ENCODE data around the gene LHX5. TPM values are rescaled to one million over a fixed set of nuclear protein-coding genes. Genes with fewer than 3 reads are reported as not detected.

LHX5 gene
- total RNA-seq, 4 donors from 2014 or later, result not detected

DNA sequence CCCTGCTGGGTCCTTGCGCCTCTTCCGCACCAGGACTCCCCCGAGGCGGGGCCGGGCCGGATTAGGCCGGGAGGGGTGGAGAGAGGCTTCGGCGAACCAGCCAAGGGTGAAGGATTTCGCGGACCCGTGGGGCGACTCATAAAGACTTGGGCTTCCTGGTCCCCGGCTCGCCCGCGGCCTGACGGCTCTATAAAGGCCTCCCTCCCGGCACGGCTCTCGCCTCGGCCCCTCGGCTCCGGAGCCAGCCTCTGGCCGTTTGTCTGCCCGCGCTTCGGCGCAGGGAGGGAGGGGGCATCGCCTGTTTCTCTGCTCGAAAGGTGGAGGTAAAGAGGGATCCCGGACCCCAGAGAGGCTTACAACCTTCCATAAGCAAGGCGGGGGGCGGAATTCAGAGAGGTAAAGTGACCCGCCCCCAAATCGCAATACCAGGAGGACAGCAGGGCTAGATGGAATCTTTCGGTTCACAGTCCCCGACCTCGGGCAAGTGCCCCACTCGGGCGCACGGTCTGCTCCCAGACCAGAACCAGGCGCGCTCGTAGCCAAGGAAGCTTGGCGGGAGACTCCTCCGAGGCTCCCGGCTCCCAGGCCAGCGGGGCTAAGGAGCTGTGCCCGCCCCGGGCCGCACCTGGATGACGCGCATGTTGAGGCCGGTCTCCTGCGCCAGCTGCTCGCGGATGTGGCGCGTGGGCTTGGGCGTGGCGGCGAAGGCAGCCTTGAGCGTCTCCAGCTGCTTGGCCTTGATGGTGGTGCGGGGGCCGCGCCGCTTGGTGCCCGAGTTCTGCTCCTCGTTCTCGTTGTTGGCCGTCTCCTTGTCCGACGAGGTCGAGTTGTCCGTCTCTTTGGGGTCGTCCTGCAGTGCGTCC is 3.9 kb downstream of the LHX5 start:
- peaks cover 0 to 20% of the 10 kb centered on the region in 2 donors for H3K4me1 ChIP-seq
- H3K4me3 ChIP-seq, result no peak overlapping the region
- no peaks in the 10 kb centered on the region for H3K36me3 ChIP-seq
- no peak for TF ChIP-seq POLR2A (IDR thresholded peaks at IDR 0.05)
- TF ChIP-seq, protein P1, sequence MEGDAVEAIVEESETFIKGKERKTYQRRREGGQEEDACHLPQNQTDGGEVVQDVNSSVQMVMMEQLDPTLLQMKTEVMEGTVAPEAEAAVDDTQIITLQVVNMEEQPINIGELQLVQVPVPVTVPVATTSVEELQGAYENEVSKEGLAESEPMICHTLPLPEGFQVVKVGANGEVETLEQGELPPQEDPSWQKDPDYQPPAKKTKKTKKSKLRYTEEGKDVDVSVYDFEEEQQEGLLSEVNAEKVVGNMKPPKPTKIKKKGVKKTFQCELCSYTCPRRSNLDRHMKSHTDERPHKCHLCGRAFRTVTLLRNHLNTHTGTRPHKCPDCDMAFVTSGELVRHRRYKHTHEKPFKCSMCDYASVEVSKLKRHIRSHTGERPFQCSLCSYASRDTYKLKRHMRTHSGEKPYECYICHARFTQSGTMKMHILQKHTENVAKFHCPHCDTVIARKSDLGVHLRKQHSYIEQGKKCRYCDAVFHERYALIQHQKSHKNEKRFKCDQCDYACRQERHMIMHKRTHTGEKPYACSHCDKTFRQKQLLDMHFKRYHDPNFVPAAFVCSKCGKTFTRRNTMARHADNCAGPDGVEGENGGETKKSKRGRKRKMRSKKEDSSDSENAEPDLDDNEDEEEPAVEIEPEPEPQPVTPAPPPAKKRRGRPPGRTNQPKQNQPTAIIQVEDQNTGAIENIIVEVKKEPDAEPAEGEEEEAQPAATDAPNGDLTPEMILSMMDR (IDR thresholded peaks at IDR 0.05), result no peak
- intact Hi-C loops (cut with DNase I; ENCODE audit: low total_unique reads), result no loop called here
- DNase-seq, result no peak
- H3K27me3 ChIP-seq, result peaks cover 19 to 72% of the 10 kb centered on the region in 2 donors
- H3K27ac ChIP-seq, result no peak overlapping the region
- H3K9me3 ChIP-seq, result no peaks in the 10 kb centered on the region

GRCh38 chr12:113467142-113467501 is 4.5 kb downstream of the LHX5 start:
- Histone ChIP-seq H3K27ac (no peak overlapping the region), H3K27me3 (peaks cover 19 to 73% of the 10 kb centered on the region in 2 donors), H3K4me1 (peaks cover 0 to 20% of the 10 kb centered on the region in 2 donors), H3K9me3 (no peaks in the 10 kb centered on the region), H3K4me3 (no peak overlapping the region), H3K36me3 (no peaks in the 10 kb centered on the region)
- intact Hi-C loops (cut with DNase I; ENCODE audit: low total_unique reads), result no loop called here
- DNase-seq, result no peak
- no peak for TF ChIP-seq POLR2A (IDR thresholded peaks at IDR 0.05)
- TF ChIP-seq, protein P1 (IDR thresholded peaks at IDR 0.05), result no peak

DNA sequence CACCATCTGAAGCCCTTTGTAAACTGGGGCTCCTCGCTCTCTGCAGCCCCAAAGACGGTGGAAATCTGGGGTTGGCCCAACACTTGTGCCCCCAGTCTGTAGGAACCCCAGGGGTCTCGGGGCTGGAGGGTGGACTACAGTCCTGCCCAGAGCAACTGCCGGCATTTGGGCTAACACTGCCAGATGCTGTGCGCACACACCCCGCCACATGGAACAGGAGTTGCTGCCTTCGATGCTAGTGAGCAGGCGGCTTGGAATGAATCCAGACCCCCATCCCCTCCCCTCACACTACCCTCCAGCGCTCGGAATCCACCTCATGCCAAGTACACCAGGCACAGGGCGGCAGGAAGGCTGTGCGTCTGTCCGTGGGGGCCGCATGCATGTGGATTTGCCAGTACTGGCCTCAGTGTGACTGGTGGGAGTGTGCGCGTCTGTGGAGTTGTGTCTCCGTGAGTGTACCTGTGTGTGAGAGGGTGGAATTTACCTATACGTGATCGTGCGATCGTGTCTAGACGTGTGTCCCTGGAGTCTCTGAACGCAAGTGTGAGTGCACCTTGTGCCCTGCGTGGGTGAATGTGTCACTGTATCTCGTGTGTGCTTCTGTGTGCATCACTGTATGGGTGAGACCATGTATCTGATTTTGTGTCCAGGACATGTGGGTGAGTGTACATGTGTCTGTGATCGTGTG is 5.1 kb downstream of the LHX5 start:
- H3K4me1 ChIP-seq, result peaks cover 0 to 20% of the 10 kb centered on the region in 2 donors
- peaks cover 19 to 78% of the 10 kb centered on the region in 2 donors for H3K27me3 ChIP-seq
- H3K9me3 ChIP-seq, result no peaks in the 10 kb centered on the region
- no peak overlapping the region for H3K27ac ChIP-seq
- intact Hi-C loops (cut with DNase I; ENCODE audit: low total_unique reads), result no loop called here
- H3K4me3 ChIP-seq, result no peak overlapping the region
- no peaks in the 10 kb centered on the region for H3K36me3 ChIP-seq
- TF ChIP-seq POLR2A (IDR thresholded peaks at IDR 0.05), result no peak
- TF ChIP-seq, protein P1 (IDR thresholded peaks at IDR 0.05), result no peak
- DNase-seq, result no peak

DNA sequence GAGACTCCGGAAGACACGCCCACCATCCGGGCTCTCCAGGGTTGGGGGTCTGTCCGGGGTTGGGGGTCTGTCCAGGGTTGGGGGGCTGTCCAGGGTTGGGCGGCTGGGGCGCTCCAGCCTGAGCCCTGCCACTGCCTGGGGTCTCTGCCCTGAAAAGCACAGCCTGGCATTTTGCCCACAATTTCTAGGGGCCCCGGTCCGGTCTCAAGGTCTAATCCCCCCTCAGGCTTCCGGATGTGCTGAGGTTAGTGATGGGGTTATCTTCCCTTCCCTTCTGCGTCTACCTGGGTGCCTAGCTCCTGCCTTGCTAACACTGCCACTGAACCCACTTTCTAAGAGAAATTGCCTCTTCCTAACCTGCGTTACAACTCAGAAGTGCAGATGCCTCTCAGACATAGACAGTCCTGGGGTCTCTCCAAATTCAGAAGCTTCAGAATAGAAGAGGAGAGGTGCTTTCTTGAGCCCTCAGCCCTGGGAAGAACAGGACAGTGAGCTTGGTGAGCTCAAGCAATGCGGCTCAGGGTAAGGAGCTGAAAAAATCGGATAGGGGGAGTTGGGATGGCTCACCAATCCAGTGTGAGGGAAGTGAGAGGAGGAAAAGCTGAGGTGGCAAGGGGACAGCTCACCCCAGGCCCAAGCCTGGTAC is 5.7 kb downstream of the LHX5 start:
- Histone ChIP-seq H3K4me3 (no peak overlapping the region), H3K27me3 (peaks cover 19 to 77% of the 10 kb centered on the region in 2 donors)

More for the DNA sequence above, 5.7 kb downstream of the LHX5 start:
- Histone ChIP-seq H3K36me3 (no peaks in the 10 kb centered on the region), H3K27ac (no peak overlapping the region), H3K9me3 (no peaks in the 10 kb centered on the region), H3K4me1 (peaks cover 0 to 20% of the 10 kb centered on the region in 2 donors)
- no peak for DNase-seq
- intact Hi-C loops (cut with DNase I; ENCODE audit: low total_unique reads), result no loop called here
- TF ChIP-seq POLR2A (IDR thresholded peaks at IDR 0.05), result no peak
- TF ChIP-seq, protein P1 (IDR thresholded peaks at IDR 0.05), result no peak

Measured in uterus (tissue), 4 donors.